ENCODE results near the gene MAP1S.

DNA sequence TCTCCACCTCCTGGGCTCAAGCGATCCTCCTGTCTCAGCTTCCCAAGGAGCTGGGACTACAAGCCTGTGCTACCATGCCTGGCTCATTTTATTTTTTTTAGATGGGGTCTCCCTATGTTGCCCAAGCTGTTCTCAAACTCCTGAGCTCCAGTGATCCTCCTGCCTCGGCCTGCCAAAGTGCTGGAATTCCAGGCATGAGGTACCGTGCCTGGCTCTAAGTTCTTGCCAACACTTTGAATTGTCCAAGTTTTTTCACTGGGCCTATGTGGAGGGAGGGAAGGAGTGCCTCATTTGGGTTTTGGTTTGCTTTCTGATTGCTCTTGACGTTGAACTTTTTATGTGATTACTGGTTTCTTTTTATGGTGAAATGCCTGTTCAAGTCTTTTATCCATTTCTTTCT lies 26.7 kb upstream of the MAP1S start:
- TF ChIP-seq, protein P1, sequence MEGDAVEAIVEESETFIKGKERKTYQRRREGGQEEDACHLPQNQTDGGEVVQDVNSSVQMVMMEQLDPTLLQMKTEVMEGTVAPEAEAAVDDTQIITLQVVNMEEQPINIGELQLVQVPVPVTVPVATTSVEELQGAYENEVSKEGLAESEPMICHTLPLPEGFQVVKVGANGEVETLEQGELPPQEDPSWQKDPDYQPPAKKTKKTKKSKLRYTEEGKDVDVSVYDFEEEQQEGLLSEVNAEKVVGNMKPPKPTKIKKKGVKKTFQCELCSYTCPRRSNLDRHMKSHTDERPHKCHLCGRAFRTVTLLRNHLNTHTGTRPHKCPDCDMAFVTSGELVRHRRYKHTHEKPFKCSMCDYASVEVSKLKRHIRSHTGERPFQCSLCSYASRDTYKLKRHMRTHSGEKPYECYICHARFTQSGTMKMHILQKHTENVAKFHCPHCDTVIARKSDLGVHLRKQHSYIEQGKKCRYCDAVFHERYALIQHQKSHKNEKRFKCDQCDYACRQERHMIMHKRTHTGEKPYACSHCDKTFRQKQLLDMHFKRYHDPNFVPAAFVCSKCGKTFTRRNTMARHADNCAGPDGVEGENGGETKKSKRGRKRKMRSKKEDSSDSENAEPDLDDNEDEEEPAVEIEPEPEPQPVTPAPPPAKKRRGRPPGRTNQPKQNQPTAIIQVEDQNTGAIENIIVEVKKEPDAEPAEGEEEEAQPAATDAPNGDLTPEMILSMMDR (IDR thresholded peaks at IDR 0.05; ENCODE audit: low read depth, low read length), result no peak
- no peak for TF ChIP-seq EZH2phosphoT487 (IDR thresholded peaks at IDR 0.05; ENCODE audit: low read depth)
